ENCODE results near the gene GPR55. TPM values are rescaled to one million over a fixed set of nuclear protein-coding genes. Genes with fewer than 3 reads are reported as not detected.

Gene GPR55
- total RNA-seq, 6 experiments from 2014 or later = 0.06 to 0.12 (median 0.07) TPM; not detected in 3

- intact Hi-C loops (cut with DNase I) = no loop called here
- WGBS (ENCODE audit: insufficient coverage, low coverage, low lambda C conversion rate, missing lambda C conversion rate) = 55% methylated on average over 10 of the region's 19 CpGs
- Histone ChIP-seq H3K27me3 (no peaks in the 10 kb centered on the region), H3K9me3 (no peaks in the 10 kb centered on the region), H3K36me3 (no peaks in the 10 kb centered on the region), H3K4me3 (no peak overlapping the region), H3K27ac (no peak overlapping the region), H3K4me1 (no peaks in the 10 kb centered on the region)
- TF ChIP-seq CTCF (IDR thresholded peaks at IDR 0.05) = no peak
- no peak for TF ChIP-seq POLR2A (IDR thresholded peaks at IDR 0.05)
- peak in 2 of 3 donors; percentile 18 to 25 for DNase-seq
- no peak for ATAC-seq
These were observed 28.5 kb downstream of the GPR55 start for GRCh38 chr2:230896346-230897115.

DNA sequence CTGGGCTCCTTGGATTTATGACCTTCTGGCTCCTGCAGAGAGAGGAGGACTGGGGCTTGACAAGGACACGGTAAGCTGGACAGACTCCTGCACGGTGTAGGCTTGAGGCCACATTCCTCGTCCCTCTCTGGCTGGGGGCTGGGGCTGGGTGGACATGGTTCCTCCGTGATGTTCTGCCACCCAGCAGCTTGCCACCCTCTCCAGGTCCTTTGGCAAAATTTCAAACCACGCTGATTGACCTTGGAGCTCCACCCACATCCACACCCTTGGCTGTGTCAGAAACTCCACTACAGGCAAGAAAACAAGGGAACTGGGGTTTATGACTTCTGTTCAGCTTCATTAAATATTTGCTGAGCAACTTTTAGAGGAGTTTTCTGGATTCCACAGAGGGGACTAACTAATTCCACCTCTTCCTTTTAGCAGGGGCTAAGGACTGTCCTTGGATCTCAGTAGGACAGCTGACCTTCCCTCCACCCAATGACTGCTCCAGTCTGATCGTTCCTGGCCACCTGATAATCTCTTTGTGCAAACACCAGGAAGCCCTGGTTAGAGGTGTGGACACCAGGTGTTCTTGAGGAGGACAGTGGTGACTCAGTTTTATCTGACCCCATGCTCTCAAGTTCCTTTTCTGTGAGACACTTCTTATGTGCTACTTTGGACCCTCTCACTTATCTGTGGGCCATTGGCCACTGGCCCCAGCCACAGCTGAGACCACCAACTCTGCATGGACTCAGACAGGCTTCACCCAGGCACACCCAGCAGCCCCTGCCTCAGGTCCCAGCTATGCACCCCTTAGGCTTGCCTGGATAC, 29.3 kb downstream of the GPR55 start:
- peak in 2 of 3 donors; percentile 24 to 28 for DNase-seq
- Histone ChIP-seq H3K27ac (no peak overlapping the region), H3K27me3 (no peaks in the 10 kb centered on the region), H3K4me1 (no peaks in the 10 kb centered on the region), H3K9me3 (no peaks in the 10 kb centered on the region), H3K36me3 (no peaks in the 10 kb centered on the region), H3K4me3 (no peak overlapping the region)
- TF ChIP-seq POLR2A (IDR thresholded peaks at IDR 0.05) (no peak), CTCF (IDR thresholded peaks at IDR 0.05) (no peak)
- WGBS (ENCODE audit: insufficient coverage, low coverage, low lambda C conversion rate, missing lambda C conversion rate) = 11% methylated on average over 1 of the region's 6 CpGs
- intact Hi-C loops (cut with DNase I) = no loop called here
- no peak for ATAC-seq

- H3K36me3 ChIP-seq = no peaks in the 10 kb centered on the region
- H3K4me1 ChIP-seq = no peaks in the 10 kb centered on the region
- H3K9me3 ChIP-seq = no peaks in the 10 kb centered on the region
- TF ChIP-seq POLR2A (IDR thresholded peaks at IDR 0.05) (no peak), CTCF (IDR thresholded peaks at IDR 0.05) (no peak)
- intact Hi-C loops (cut with DNase I) = no loop called here
- no peak overlapping the region for H3K27ac ChIP-seq
- no peaks in the 10 kb centered on the region for H3K27me3 ChIP-seq
- ATAC-seq (peak in 3 of 4 donors; percentile 7 to 34 (median 30)), DNase-seq (peak in 2 of 3 donors; percentile 28 to 39)
- no peak overlapping the region for H3K4me3 ChIP-seq
- 58% methylated on average over 8 of the region's 19 CpGs for WGBS (ENCODE audit: insufficient coverage, low coverage, low lambda C conversion rate, missing lambda C conversion rate)
These were observed 30.9 kb downstream of the GPR55 start for GRCh38 chr2:230893841-230894781.

DNA sequence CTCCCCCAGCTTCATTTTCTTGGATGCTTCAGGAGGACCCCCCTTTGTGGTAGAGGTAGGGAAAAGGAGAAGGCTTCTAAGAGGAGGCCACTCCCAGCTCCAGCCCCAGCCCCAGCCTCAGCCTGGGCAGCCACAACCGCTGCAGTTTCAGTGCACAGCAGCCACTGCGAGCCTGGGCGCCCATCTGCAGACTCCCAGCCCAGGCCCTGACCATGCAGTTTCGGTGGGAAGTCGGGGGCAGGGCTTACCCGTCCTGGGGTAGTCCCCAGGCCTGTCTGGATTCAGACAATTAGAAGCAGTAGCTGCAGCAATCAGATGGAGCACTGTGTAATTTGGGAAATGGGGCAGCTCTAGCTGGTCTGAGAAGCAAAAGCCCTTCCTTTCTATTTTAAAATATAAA, 31.7 kb downstream of the GPR55 start:
- intact Hi-C loops (cut with DNase I) = no loop called here
- Histone ChIP-seq H3K9me3 (no peaks in the 10 kb centered on the region), H3K27me3 (no peaks in the 10 kb centered on the region), H3K4me3 (no peak overlapping the region), H3K4me1 (no peaks in the 10 kb centered on the region), H3K36me3 (no peaks in the 10 kb centered on the region), H3K27ac (no peak overlapping the region)
- ATAC-seq (peak; percentile 22 to 68 (median 30)), DNase-seq (peak in 1 of 3 donors; percentile 55)
- TF ChIP-seq CTCF (IDR thresholded peaks at IDR 0.05) = no peak
- no peak for TF ChIP-seq POLR2A (IDR thresholded peaks at IDR 0.05)
- WGBS (ENCODE audit: insufficient coverage, low coverage, low lambda C conversion rate, missing lambda C conversion rate) = 41% methylated on average over 3 of the region's 6 CpGs
